Mammary epithelial cell (primary cell): Measurements from ENCODE around the gene ABLIM3.

Experiments used
- EZH2 ChIP-seq: IDR thresholded peaks from 2 replicates; pipeline ENCODE4 v1.6.1; 2012; ENCODE audit warnings: low read length, inconsistent platforms, borderline replicate concordance
- TF ChIP-seq, protein P1 (sequence below), 2 donors: IDR thresholded peaks in 1 of 2; conservative IDR thresholded peaks in 1 of 2; 2 replicates each; pipeline ENCODE4 v1.5.1; 2011 to 2012; ENCODE audit warnings: inconsistent platforms in 2 of 2, low read length in 2 of 2, mild to moderate bottlenecking in 2 of 2, control low read depth in 1 of 2, low read depth in 1 of 2; ENCODE audit not compliant: insufficient read depth in 1 of 2; ENCODE audit errors: extremely low read depth in 1 of 2

DNA sequence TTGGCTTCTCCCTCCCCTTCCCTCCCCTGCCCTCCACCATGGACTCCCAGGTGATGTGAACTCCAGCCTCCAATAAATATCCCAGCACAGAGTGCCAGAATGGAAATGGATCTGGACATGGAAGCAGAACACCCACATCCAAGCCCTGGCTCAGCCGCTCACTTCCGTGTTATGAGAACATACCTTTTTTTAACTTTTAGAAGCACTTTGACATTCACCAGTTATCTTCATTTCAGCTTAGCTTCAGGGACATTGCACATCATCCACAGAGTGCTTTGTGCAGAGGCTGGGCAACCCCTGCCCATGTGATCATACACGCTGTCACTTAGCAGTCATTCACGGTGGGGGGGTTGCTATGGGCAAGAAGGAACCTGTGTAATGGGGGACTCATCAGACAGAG lies 139.5 kb downstream of the ABLIM3 start:
- TF ChIP-seq, protein P1, sequence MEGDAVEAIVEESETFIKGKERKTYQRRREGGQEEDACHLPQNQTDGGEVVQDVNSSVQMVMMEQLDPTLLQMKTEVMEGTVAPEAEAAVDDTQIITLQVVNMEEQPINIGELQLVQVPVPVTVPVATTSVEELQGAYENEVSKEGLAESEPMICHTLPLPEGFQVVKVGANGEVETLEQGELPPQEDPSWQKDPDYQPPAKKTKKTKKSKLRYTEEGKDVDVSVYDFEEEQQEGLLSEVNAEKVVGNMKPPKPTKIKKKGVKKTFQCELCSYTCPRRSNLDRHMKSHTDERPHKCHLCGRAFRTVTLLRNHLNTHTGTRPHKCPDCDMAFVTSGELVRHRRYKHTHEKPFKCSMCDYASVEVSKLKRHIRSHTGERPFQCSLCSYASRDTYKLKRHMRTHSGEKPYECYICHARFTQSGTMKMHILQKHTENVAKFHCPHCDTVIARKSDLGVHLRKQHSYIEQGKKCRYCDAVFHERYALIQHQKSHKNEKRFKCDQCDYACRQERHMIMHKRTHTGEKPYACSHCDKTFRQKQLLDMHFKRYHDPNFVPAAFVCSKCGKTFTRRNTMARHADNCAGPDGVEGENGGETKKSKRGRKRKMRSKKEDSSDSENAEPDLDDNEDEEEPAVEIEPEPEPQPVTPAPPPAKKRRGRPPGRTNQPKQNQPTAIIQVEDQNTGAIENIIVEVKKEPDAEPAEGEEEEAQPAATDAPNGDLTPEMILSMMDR (conservative IDR thresholded peaks at IDR 0.05 in 1 of 2, IDR thresholded peaks at IDR 0.05 in 1 of 2; ENCODE audit: extremely low read depth in 1 of 2, insufficient read depth in 1 of 2, low read depth in 1 of 2, low read length in 2 of 2) = no peak
- no peak for TF ChIP-seq EZH2
